NCI-H2227 (cell line): ENCODE data around the gene SERTM1.

Experiments used
- DNase-seq: peaks from one replicate; lab custom pipeline; 2025; ENCODE audit not compliant: unreplicated experiment; lab: John Stamatoyannopoulos, UW

SERTM1 gene

DNA sequence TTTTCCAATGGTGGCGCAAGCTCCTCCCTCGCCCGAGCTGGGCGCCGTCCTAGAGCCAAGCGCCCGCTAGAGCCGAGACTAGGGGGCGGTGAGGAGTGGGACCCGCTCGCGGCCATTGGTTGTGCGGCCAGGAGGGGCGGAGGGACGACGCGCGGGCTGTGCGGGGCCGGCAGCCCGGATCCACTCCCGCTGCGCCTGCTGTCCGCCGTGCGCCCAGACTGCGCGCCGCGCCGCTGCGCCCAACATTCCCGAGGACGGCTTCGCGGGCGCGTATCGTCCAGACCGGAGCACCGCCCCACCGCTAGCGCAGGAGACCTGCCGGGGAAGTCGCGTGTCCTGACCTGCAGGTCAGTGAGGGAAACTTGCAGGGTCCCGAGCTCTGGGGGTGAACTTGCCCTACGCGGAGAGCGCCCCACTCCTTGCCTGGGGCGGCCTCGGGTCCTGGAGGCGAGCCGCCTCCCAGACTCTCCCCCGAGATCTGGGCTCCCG lies at the start of gene SERTM1:
Gene SERTM1, plus strand, starts transcription at position 183 of the 489 bp plus-strand sequence. CDS start 21,059 bp downstream, outside the sequence.
- DNase-seq: peak; percentile 84

DNA sequence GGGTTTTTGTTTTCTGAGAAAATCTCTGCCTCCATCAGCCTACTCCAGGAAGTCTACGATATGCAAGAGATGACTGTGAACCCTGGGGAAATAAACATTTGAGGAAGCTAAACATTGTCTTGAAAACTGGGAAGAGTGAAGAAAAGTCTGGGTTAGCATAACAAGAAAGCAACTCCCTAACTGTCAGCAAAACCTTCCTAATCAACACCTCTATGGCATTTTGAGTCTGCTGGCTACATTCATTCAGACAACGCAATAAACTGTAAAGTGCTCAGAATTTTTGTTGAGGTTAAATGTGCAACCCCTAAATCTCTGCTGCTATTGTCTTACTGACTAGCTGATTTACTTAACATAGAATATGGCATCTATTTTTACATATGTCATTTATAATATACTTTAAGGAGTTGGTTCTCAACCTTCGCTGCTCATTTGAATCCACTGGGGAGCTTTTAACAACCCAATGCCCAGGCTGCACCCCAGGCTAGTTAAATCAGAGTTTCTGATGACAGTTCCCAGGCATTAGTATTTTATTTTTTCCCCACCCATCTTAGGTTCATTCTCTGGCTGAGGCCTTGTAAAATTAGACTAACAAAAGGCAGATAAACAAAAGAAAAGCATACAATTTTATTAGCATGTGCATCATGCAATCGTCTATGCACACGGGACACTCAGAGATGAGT lies 45.3 kb upstream of the SERTM1 start:
- no peak for DNase-seq

DNA sequence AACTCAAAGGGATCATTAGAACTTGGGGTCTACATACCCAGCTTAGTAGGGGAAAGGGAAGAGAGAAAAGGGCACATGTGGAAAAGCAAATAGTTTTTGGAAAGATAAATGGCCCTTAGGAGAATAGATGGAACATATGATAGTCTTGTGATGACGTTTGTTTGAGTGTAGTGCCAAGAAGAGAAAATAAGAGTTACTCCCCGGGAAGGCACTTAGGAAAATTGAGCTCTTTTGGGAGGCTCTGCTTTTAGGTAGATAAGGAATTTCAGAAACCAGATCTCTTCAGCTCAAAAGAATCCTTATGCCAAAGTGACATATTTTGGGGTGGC lies 44.8 kb upstream of the SERTM1 start:
- no peak for DNase-seq

DNA sequence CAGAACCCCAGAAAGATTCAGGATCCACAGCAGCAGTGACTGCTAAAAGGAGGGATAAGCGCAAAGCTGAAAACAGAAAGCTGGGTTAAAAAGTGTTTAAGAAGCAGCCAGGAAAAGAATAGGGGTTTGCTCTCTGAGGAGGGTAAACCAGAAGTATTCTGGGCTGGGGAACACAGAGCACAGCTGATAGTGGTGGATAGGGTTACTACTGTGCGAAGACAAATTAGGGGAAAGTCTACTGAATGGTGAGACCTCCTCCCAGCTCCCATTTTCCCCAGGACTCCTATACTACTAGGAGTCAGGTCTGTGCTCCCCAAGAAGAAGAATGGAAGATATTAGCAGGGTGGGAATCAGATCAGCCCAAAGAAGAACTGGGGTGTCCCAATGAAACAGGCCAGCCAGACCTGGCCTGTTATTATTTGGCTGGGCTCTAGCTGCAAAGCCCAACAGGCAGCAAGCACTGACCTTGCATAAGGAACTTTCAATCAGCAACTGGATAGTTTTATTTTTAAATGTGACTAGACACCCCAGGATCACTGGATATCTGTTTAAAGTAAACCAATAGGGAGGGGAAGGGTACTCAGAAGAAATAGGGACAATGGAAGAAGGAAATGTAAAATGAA lies 43.5 kb upstream of the SERTM1 start:
- DNase-seq: no peak

DNA sequence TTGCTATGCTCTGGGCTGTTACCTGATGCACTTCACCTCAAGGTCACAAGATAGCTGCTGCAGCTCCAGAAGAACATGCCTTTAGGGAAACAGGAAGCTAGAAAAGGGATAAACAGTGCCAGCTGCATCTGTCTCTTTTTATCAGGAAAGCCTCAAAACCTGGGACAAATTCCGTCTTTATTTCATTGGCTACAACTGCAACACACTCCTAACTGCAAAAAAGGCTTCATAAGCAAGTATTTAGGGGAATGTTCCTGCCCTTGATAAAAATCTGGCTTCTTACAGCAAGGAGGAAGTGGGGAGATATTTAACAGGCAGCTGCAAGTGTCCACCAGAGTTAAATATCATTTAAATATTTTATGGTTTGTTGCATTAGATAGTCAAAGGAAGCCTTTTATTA lies 34.2 kb upstream of the SERTM1 start:
- DNase-seq: no peak

DNA sequence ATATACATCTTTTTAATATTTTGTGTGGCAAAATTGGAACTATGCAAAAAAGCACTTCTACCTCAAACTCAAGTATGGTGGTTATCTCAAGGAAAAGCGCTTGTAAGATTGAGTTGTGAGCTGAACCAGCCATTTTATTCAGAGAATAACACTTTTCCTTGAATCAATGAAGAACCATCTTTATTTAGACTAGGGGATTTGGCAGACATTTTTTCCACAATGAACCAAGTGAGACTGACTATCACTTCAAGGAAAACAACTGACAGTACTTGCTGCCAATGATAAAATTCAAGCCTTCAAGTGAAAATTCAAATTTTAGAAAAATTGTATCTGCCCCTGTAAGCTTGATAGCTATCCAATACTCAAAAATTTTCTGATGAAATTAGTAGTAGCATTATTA lies 23.2 kb upstream of the SERTM1 start:
- no peak for DNase-seq

DNA sequence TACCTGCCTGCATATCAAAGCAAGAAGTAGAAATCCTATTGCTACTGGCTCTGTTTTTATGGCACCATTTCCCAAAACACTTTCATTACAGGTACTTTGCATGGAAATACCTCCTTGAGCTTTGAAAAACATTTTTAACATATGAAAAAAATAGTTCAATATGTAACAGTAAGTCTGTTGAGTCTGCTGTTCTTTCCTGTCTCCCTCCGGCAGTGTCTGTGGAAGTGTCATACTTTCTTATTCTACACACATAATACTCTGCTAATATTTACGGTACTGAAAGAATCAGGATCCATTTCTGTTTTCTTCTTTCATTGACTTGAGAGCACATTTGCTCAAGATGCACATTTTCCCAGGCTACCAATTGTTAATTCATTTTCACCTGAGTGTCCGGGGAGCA lies 8.2 kb upstream of the SERTM1 start:
- DNase-seq: no peak

DNA sequence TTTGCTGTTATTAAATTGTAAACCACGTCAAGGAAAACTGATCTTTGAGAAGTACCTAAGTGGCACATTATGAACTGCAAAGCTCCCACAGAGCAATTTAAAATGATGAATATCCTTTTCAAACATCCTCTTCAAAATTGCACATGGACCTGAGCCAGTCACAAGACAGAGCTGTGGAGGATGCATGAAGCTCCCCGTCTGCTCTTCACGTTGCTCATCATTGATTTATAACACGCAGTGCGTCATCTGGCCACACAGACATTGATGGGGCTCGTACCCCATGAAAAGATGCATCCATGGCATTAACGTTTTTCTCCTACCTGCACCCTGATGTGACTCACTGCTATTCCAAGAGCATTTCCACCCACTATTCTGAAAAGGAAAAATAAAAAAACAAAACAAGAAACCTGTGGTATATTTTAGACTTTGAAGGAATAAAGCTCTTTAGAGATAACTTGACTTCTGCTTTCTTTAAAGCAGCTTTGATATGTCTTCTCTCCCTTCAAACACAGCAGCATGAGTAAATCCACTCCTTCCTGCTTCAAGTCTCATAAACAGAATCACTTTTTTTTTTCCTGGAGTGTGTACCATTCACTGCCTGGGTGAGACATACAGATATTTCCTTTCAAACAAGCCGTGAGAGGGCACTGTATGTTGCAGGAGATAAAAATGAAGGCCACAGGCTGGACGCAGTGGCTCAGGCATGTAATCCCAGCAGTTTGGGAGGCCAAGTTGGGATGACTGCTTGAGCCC lies 7.2 kb upstream of the SERTM1 start:
- DNase-seq: peak; percentile 60

DNA sequence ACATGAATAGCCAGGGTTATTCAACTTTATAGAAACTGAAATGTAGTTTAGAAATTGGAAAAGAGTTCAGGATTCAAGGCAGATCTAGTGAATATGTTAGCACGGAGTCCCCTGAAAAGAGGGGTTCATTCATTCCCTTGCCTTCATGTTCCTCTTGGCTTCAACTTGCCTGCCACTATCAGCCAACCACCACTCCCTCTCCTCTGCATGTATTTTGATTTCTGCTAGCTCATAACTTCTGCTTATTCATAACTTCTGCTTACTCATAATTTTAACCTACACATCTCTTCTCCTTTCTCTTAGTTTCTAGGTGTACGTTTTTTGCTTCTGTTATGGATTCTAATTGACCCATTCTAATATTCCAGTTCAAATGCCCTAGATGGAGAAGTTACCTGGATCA lies 5.5 kb upstream of the SERTM1 start:
- DNase-seq: no peak

DNA sequence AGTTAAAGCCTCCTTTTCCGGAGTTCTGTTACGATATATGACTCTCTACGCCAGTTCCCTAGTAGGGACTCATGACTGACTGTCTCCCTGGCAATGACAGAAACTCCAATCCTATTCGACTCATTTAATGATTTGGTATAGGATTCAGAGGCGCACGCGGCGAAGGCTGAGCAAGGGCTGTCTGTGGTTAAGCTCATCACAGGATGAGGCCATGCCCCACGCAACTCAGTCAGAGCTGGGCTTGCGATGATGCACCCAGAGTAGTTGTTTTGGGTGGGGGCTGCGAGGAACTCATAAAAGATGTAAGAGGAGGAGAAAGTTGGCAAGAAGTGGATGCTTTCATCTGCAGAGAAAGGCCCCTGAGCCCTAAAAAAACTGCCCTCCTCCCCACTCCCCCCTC lies 468 bp upstream of the SERTM1 start:
- DNase-seq: peak; percentile 2

DNA sequence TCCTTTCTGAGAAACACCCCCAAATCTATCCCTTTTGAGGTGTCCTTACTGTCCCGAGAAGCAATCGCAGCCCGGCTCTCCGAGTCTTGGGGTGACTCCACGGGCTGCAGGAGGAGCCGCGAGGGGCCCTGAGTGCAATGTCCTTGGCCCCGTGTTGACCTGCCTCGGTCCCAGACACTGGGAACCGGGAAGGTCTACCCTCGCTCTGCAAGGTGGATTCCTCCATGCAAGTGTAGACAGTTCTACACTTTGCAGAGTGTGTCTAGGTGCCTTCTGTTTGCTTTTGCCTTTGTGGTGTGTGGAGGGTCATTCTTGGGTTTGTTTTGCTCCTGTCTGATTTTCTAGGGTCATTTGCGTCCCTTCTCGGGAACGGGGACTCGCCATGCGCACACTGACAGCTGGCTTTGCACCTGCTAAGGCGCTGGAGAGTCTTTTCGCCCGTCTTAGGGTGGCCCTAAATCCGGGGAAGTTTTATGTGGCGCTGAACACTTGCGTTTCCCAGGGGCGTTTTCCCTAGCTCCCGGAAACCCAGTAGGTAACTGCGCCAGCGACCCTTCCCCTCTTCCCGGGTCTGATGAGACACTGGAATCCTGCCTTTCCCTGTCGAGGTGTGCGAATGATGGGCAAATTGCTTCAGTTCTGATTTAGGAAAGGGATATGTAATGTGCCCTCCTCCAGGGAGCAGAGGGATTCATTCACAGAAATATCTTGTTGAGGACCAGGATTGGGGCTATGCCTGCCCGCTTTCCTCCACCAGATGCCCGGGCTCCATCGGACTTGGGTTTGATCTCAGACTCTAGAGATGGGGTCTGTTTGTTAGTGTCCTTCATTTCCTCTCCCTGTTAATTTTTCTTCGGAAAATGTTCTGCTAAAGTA lies 755 bp downstream of the SERTM1 start:
- no peak for DNase-seq

DNA sequence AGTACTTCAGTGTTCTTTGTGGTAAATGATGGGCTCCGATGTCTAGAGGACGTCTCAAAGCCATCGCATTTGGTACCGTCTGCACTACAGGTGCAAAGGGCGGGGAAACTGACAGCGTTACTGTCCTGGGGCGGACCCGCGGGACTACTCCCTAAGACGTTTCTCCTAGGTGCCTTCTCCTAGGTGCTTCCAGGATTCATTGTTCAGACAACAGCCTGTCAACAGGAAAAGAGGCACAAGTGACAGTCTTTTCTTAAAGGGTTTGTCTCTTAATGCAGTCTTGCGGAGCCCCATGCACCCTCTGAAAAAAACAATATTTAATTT lies 1.4 kb downstream of the SERTM1 start:
- DNase-seq: no peak

DNA sequence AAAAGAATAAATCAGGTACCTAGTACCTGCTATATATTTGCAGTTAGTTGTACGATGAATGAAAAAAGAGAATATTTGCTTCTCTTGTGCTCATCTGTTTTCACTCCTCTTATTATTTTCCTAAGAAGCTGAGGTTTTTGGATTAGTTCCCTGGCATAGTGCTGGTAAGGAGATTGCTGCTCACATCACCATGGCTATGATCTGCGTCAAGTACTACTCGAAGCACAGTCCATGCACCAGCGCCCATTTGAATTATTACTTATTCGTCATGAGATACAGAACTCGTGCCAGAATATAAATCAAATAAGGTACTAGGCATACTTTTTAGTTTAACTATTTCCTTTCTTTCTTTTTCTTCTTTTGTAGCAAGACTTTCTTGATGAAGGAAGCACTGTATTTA lies 7.1 kb downstream of the SERTM1 start:
- DNase-seq: no peak

DNA sequence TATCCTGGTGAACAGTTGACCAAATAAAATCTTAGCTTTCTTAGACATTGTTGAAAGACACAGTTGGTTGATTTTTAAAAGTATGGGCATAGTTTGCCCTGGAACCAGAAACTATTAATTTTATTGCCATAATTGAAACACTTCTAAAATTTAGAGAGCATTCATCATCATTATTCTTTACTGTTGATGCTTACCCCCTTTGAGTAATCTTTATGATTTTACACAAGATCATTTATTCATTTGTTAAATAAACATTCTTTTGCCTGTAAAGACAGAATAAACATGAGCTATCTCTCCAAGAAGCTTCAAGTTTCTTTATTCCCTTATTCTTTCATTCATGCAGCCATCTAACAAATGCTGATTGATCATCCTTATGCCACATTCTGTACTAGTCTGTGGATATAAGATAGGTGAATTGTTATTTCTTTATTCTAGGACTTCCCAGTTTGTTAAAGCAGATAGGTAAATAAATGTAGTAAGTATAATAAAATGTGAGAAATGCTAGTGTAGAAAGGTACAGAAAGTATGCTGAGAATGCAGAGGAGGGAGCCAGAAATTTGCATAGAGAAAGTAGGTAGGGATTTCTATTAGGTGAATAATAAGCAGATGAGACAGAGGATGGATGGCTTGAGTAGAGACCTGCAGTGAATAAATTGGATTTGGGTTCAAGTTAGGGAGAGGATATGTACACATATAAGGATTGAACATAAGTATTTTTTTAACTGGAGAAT lies 8.2 kb downstream of the SERTM1 start:
- no peak for DNase-seq

DNA sequence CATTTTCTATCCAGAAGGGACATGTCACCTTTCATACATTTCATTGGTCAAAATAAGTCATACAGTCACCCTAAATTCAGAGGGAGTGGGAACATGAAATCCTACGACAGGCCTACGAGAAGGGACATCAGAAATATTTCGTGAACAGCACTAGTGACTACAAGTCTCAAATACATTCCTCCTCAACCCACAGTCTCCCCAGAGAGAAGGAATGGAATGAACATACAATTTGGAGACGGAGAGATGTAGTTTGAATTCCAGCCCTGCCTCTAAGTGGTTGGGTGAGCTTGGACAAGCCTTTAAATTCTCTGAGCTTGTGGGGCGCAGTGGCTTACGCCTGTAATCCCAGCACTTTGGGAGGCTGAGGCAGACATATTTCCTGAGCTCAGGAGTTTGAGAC lies 9.9 kb downstream of the SERTM1 start:
- no peak for DNase-seq

DNA sequence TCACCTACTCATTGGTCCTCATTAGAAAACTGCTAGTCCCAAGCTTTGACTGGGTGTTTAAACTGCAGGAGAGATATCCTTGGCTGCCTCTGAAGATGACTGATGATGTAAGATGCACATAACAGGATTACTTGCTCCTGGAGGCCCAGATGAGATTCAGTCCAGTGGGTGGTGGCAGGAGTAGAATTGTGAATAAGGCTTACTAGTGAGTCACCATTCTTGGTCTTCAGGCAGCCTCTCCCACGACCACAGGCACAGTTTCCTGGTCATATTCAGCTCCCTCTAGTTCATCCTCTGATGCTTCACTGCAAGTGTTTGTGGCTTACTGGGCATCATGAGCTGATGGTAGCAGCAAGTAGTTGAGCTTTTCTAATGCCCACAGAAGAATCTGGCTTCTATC lies 12.1 kb downstream of the SERTM1 start:
- no peak for DNase-seq

DNA sequence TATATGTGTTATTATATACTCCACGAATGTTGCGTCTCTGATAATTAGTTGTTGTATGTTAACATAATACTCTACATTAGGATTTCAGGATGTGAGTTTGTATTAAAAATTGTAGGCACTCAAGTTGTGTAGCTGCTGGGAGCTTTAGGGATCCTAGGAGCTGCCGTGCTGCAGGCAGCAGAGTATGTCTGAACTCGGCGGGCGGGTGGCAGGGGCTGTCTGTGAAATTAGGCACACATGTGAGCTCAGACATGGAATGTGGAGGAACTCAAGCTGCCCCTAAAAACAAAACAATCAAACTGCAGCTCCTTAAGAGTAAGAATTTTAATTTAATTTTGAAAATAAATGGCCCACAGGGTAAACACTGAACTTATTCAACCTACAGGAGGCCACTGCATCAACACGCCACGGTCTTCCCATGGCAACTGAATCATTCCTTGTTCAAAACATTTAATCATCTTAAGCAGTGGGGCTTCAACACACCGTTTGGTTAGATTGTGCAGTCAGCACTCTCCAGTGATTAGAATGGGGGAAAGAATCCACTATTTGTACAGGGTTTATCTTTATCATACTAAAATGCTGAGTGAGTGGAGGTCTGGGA lies 22.7 kb downstream of the SERTM1 start:
- DNase-seq: peak; percentile 6

DNA sequence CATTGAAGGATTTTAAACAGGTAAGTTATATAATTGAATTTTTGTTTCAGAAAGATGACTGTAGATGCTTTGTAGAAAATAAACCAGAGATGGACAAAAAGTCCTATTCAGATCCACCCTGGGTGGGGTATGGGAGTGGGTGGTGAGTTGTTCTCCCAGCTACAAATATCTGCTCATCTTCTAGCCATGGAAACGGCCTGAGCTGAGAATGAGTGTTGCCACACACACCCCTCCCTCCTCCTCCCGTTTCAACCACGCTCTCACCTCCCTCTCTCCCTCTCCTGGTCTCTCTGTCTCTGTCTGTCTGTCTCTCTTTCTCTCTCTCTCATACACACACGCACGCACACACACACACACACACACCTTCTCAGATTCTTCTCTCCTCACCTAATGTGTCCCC lies 26.4 kb downstream of the SERTM1 start:
- no peak for DNase-seq

DNA sequence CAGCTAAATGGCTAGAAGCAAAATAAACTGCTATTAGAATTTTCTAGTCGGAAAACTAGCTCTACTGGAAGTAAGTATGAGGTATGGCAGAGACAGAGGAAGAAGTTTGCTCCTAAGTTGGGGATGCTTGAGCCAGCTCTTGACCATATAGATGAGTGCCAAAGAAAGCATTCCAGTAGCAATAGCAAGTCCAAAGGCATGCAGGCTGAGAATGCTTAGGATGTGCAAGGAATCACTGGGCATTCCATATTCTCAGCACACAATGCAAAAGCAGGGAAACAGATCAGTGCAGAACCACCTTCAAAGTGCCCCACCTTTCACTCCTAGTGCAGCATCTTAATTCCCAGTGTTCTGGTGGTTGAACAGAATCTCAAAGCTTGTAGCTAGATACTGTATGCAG lies 32.9 kb downstream of the SERTM1 start:
- no peak for DNase-seq

DNA sequence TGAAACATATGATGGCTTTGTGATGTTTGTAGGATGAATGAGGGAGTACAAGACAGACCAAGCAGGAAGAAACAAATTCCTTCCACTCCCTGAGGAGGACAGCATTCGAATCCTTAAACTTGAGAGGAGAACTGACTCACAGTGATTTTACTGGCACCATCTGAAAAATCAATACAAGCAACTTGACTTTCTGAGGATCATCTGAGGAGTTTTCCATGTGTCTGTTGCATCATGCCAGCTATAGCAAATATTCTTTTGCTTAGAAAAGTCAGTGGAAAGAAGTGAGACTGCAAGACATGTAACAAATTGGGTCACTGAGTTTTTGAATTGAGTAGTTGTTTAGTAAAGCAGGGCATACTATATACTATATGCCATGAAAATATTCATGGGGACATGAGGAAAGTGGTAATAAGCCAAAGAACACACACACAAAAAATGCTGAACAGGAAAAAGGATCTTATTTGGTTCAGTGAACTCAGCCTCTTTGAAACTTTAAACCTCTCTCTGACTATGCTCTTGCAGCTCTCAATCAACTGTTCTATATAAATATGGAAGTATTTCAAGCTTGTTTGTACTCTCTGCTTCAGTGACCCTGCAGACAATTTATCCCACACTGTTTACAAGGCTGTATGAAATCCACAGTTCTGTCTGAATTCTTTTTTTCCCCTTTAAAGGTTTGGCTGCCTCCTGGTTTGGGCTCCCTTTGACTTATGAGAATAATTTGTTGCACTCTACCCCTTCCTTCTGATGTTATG lies 35.5 kb downstream of the SERTM1 start:
- no peak for DNase-seq
